K562 (cell line): ENCODE results near the gene GIMAP8. TPM values are rescaled to one million over a fixed set of nuclear protein-coding genes. Genes with fewer than 3 reads are reported as not detected.

ENCODE experiments used
- ATAC-seq: fragments of 200-7000 bp; cut with Tn5 transposase; 3 replicates; pipeline ENCODE4 v1.9.1; 2020; ENCODE audit warnings: moderate library complexity
- BruUV-seq: library from RNA; stranded (reverse); fragments of 400-500 nt; replicated peaks from 2 replicates; lab custom pipeline; 2021; lab: Mats Ljungman, UMichigan
- CTCF ChIA-PET: fragments of 300-600 bp; formaldehyde crosslinking; extraction: SDS; loops from one replicate; lab custom pipeline; 2021; ENCODE audit warnings: low intra/inter-chr PET ratio; lab: Yijun Ruan, JAX
- POLR2A ChIA-PET: fragments of 300-600, 350-650 bp; sonication (Branson Sonifier 250); formaldehyde crosslinking; extraction: SDS; loops from one replicate; lab custom pipeline; 2021; ENCODE audit warnings: antibody characterized with exemption, inconsistent platforms; lab: Yijun Ruan, JAX
- DNase-seq, 4 experiments: peaks; one replicate each; pipeline versions ENCODE4 v3.0.0 to v3.0.0-alpha.2; 2011 to 2018; ENCODE audit warnings: low spot score in 3 of 4, mixed read lengths in 3 of 4; ENCODE audit errors: extremely low read depth in 1 of 4
- FAIRE-seq: peaks from 2 replicates; lab custom pipeline; 2011; peaks lifted over from hg19 to GRCh38; lab: Jason Lieb, UNC
- H2AFZ ChIP-seq: 2 replicates; pipeline ENCODE4 v1.6.0; 2011; ENCODE audit warnings: low read depth, low read length, control low read depth, inconsistent platforms
- H3K27ac ChIP-seq: fragments of 200-600 bp; 3 replicates; pipeline ENCODE4 v1.8.0; 2011; ENCODE audit warnings: low read depth, mild to moderate bottlenecking, control low read depth, inconsistent platforms, low read length, moderate library complexity, mixed read lengths; ENCODE audit errors: extremely low read depth
- H3K27me3 ChIP-seq, 2 experiments: fragments of 300-600 bp in 1 of 2; 2 replicates in 1 of 2; 3 replicates in 1 of 2; pipeline versions ENCODE4 v1.6.0 to v1.8.0; 2011; ENCODE audit warnings: inconsistent platforms in 2 of 2, low read length in 2 of 2, mild to moderate bottlenecking in 1 of 2, mixed read lengths in 1 of 2, moderate library complexity in 1 of 2; ENCODE audit not compliant: control insufficient read depth in 2 of 2, insufficient read depth in 2 of 2
- H3K36me3 ChIP-seq: fragments of 300-600 bp; 3 replicates; pipeline ENCODE4 v1.8.0; 2011; ENCODE audit warnings: mild to moderate bottlenecking, low read length, inconsistent platforms; ENCODE audit not compliant: control insufficient read depth, insufficient read depth
- H3K4me1 ChIP-seq, 2 experiments: fragments of 200-600 bp in 1 of 2; replicated peaks in 1 of 2; 2 replicates in 1 of 2; 3 replicates in 1 of 2; pipeline versions ENCODE4 v1.5.1 to v1.8.0; 2011; ENCODE audit warnings: inconsistent platforms in 2 of 2, low read length in 2 of 2, mild to moderate bottlenecking in 1 of 2, mixed read lengths in 1 of 2, moderate library complexity in 1 of 2; ENCODE audit not compliant: control insufficient read depth in 2 of 2, insufficient read depth in 2 of 2
- H3K4me2 ChIP-seq: 2 replicates; pipeline ENCODE4 v1.6.1; 2011; ENCODE audit warnings: low read length, control low read depth, inconsistent platforms, mixed read lengths; ENCODE audit not compliant: insufficient read depth
- H3K4me3 ChIP-seq: fragments of 200-600 bp; sonication (generic), shearing (Covaris generic); 2 replicates; pipeline ENCODE4 v1.5.1; 2016; ENCODE audit warnings: control low read depth, inconsistent platforms
- H3K79me2 ChIP-seq: fragments of 200-600 bp; 3 replicates; pipeline ENCODE4 v1.8.0; 2011; ENCODE audit warnings: low read length, inconsistent platforms; ENCODE audit not compliant: control insufficient read depth, insufficient read depth
- H3K9ac ChIP-seq, 2 experiments: 2 replicates each; pipeline versions ENCODE4 v1.6.0 to v1.6.1; 2011; ENCODE audit warnings: low read depth in 2 of 2, low read length in 2 of 2, control low read depth in 1 of 2, inconsistent platforms in 1 of 2, mild to moderate bottlenecking in 1 of 2, mixed read lengths in 1 of 2; ENCODE audit not compliant: insufficient read depth in 1 of 2
- H3K9me1 ChIP-seq: one replicate; pipeline ENCODE4 v1.6.0; 2011; ENCODE audit warnings: inconsistent platforms, mild to moderate bottlenecking, low read length, moderate library complexity; ENCODE audit not compliant: control insufficient read depth, insufficient read depth
- H3K9me3 ChIP-seq: replicated peaks from 2 replicates; pipeline ENCODE4 v1.5.1; 2011; ENCODE audit warnings: low read depth, low read length, inconsistent platforms; ENCODE audit not compliant: control insufficient read depth, insufficient read depth
- H4K20me1 ChIP-seq: replicated peaks from 2 replicates; pipeline ENCODE4 v1.6.1; 2011; ENCODE audit warnings: low read length, inconsistent platforms, mixed read lengths; ENCODE audit not compliant: control insufficient read depth, insufficient read depth
- IRF2 ChIP-seq: sonication (generic); formaldehyde crosslinking; IDR thresholded peaks from 2 replicates; pipeline ENCODE4 v1.8.1; 2022; ENCODE audit warnings: mild to moderate bottlenecking, missing genetic modification reagents
- NONO ChIP-seq, 2 experiments: fragments of 200-400 bp in 1 of 2; fragments of 450-650 bp in 1 of 2; formaldehyde crosslinking in 1 of 2; IDR thresholded peaks; 2 replicates each; pipeline ENCODE4 v1.6.1; 2017; ENCODE audit warnings: low read depth in 2 of 2, mild to moderate bottlenecking in 2 of 2, moderate library complexity in 2 of 2, low read length in 1 of 2
- TEAD4 ChIP-seq, 2 experiments: sonication (generic) in 1 of 2; formaldehyde crosslinking in 1 of 2; IDR thresholded peaks; 2 replicates each; pipeline versions ENCODE4 v1.6.1 to v1.8.0; 2012 to 2022; ENCODE audit warnings: borderline replicate concordance in 1 of 2, inconsistent platforms in 1 of 2, low read length in 1 of 2, mild to moderate bottlenecking in 1 of 2, missing genetic modification reagents in 1 of 2
- ZNF311 ChIP-seq: fragments of 250-450 bp; sonication (Bioruptor Pico); IDR thresholded peaks from 2 replicates; pipeline ENCODE4 v1.4.0; 2020; ENCODE audit warnings: mild to moderate bottlenecking, moderate library complexity
- ZNF41 ChIP-seq: fragments of 250-450 bp; sonication (Bioruptor Pico); conservative IDR thresholded peaks from 2 replicates; pipeline ENCODE4 v1.4.0; 2020; ENCODE audit warnings: mild to moderate bottlenecking
- whole genome bisulfite sequencing: fragments of 100-300 bp; shearing (Covaris generic); methylation state at CpG from one replicate; pipeline ENCODE4 v1.1.6; 2016; ENCODE audit warnings: low coverage, mixed read lengths; ENCODE audit not compliant: insufficient coverage; ENCODE audit errors: missing lambda C conversion rate; 5-methylcytosine and 5-hydroxymethylcytosine counted together
- in situ Hi-C: fragments of 300-500 bp; cut with MboI; formaldehyde crosslinking; loops from 4 replicates; pipeline ENCODE4 v1.15.0; 2018; ENCODE audit warnings: inconsistent platforms, mixed read lengths
- intact Hi-C: fragments of 100-400 bp; cut with micrococcal nuclease; formaldehyde crosslinking; loops from 2 replicates; pipeline ENCODE4 v1.14.2; 2022
- polyA plus RNA-seq, 8 experiments: library from polyadenylated mRNA; depleted of rRNA in 4 of 8; stranded (reverse) in 5 of 8; unstranded in 3 of 8; fragments of >200 nt; fragmentation: Nextera tagmentation in 2 of 8; fragmentation: Illumina TruSeq in 1 of 8; extraction: Ambion mirVana in 2 of 8; extraction: Trizol in 1 of 8; gene quantifications; 2 replicates each; pipeline versions ENCODE4 v1.2.1 to v1.2.3, GENCODE V29; 2011 to 2014; ENCODE audit warnings: inconsistent platforms in 1 of 8, missing spikeins in 1 of 8
- total RNA-seq, 7 experiments: library from RNA; depleted of rRNA in 6 of 7; stranded (reverse); fragments of >200 nt in 6 of 7; fragmentation: Illumina TruSeq in 2 of 7; extraction: Trizol in 2 of 7; gene quantifications; 2 replicates each; pipeline versions ENCODE4 v1.2.1 to v1.2.3, GENCODE V29; 2011 to 2021; ENCODE audit warnings: low replicate concordance in 1 of 7
- TF ChIP-seq, protein P1 (sequence below): sonication (generic); formaldehyde crosslinking; IDR thresholded peaks from 2 replicates; pipeline ENCODE4 v1.8.0; 2022; ENCODE audit warnings: mild to moderate bottlenecking, missing genetic modification reagents
- TF ChIP-seq, protein P2 (sequence below): sonication (generic); formaldehyde crosslinking; IDR thresholded peaks from 2 replicates; pipeline ENCODE4 v1.9.0; 2022; ENCODE audit warnings: mild to moderate bottlenecking, missing genetic modification reagents

GIMAP8 gene
- total and polyA plus RNA-seq, 9 of the 15 experiments (the other 6 are each of a cell fraction or from before 2014, with no cell fraction given): not detected

DNA sequence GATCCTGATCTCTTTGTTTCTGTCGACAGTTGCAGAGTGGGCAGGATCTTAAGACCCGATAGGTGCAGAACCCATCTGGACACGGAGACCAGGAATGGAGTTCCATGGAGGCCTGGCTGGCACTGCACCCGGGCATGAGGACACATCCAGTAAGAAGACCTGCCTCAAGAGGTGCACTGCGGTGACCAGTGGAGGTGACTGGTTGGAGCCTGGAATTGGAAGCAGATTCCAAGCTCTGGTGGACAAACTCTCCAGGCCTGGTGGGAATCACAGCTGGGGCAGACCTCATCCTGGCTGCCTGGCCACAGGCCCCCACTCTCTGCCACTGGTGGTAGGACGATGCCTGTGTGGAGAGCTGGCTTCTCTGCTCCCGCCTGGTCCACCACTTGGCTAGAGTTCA, 40.3 kb upstream of the GIMAP8 start:
- Histone ChIP-seq H3K27me3 (no peaks in the 10 kb centered on the region), H3K4me1 (peaks cover 15 to 45% of the 10 kb centered on the region in 2 experiments), H4K20me1 (no peaks in the 10 kb centered on the region), H3K4me3 (no peak overlapping the region), H3K9ac (peak overlapping the region in 1 of 2 experiments; percentile 72; a peak in 2 of 4 replicates), H3K9me1 (no peaks in the 10 kb centered on the region), H3K9me3 (no peaks in the 10 kb centered on the region), H2AFZ (no peak overlapping the region), H3K36me3 (peaks cover 13% of the 10 kb centered on the region; the same call in 1 of the 3 replicates), H3K79me2 (peaks cover 11% of the 10 kb centered on the region; the same call in 2 of the 3 replicates), H3K4me2 (no peak overlapping the region), H3K27ac (no peak overlapping the region)
- intact Hi-C loops: no loop called here
- TF ChIP-seq, protein P1, sequence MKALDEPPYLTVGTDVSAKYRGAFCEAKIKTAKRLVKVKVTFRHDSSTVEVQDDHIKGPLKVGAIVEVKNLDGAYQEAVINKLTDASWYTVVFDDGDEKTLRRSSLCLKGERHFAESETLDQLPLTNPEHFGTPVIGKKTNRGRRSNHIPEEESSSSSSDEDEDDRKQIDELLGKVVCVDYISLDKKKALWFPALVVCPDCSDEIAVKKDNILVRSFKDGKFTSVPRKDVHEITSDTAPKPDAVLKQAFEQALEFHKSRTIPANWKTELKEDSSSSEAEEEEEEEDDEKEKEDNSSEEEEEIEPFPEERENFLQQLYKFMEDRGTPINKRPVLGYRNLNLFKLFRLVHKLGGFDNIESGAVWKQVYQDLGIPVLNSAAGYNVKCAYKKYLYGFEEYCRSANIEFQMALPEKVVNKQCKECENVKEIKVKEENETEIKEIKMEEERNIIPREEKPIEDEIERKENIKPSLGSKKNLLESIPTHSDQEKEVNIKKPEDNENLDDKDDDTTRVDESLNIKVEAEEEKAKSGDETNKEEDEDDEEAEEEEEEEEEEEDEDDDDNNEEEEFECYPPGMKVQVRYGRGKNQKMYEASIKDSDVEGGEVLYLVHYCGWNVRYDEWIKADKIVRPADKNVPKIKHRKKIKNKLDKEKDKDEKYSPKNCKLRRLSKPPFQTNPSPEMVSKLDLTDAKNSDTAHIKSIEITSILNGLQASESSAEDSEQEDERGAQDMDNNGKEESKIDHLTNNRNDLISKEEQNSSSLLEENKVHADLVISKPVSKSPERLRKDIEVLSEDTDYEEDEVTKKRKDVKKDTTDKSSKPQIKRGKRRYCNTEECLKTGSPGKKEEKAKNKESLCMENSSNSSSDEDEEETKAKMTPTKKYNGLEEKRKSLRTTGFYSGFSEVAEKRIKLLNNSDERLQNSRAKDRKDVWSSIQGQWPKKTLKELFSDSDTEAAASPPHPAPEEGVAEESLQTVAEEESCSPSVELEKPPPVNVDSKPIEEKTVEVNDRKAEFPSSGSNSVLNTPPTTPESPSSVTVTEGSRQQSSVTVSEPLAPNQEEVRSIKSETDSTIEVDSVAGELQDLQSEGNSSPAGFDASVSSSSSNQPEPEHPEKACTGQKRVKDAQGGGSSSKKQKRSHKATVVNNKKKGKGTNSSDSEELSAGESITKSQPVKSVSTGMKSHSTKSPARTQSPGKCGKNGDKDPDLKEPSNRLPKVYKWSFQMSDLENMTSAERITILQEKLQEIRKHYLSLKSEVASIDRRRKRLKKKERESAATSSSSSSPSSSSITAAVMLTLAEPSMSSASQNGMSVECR (CRISPR knock-in tag): no peak
- TF ChIP-seq NONO (IDR thresholded peaks at IDR 0.05; ENCODE audit: low read depth in 2 of 2, low read length in 1 of 2): no peak
- TF ChIP-seq, protein P2, sequence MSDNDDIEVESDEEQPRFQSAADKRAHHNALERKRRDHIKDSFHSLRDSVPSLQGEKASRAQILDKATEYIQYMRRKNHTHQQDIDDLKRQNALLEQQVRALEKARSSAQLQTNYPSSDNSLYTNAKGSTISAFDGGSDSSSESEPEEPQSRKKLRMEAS (CRISPR knock-in tag): peak; percentile 28; the same call in 1 of the 2 replicates
- TF ChIP-seq TEAD4 (IDR thresholded peaks at IDR 0.05; ENCODE audit: low read length): no peak
- no peak for TF ChIP-seq TEAD4 (CRISPR knock-in tag; IDR thresholded peaks at IDR 0.05; ENCODE audit: borderline replicate concordance)
- TF ChIP-seq IRF2 (CRISPR knock-in tag): no peak
- TF ChIP-seq ZNF41 (CRISPR knock-in tag): no peak
- TF ChIP-seq ZNF311 (CRISPR knock-in tag): no peak
- no peak for ATAC-seq
- FAIRE-seq: no peak
- BruUV-seq: no TSS peak
- ChIA-PET CTCF (no interaction called here), POLR2A (interaction anchor here (0.6 to 1.0 kb wide), 4 partner anchors 14 to 1109 kb away, joined by 3 to 4 read pairs (median 3); no protein-coding TSS in a partner anchor)
- DNase-seq: no peak
- 68% methylated on average over 7 of the region's 7 CpGs for WGBS
- in situ Hi-C loops: no loop called here
